Right ventricle myocardium superior (tissue), 1 donor: ENCODE results near the gene MRFAP1L1. TPM values are rescaled to one million over a fixed set of nuclear protein-coding genes. Genes with fewer than 3 reads are reported as not detected.
"Not testable (repeated sequence)": the region's sequence is repeated elsewhere in the genome, so short reads cannot be mapped to it uniquely, and the experiment has no call there.

Experiments
- ATAC-seq: fragments of 200-7000 bp; cut with Tn5 transposase; one replicate; pipeline ENCODE4 v1.9.1; 2020; ENCODE audit warnings: mild to moderate bottlenecking; ENCODE audit not compliant: poor library complexity
- DNase-seq: peaks from one replicate; pipeline ENCODE4 v3.0.0-alpha.2; 2020
- intact Hi-C: fragments of 100-400 bp; cut with DNase I; formaldehyde crosslinking; loops from one replicate; pipeline ENCODE4 v1.11.2; 2022
- total RNA-seq: library from RNA; stranded (reverse); fragmentation: NEBNext Ultra II Directional; extraction: Animal tissue kit (Norgen Biotek cat#: 25700); gene quantifications from one replicate; pipeline ENCODE4 v1.2.1, GENCODE V29; 2021
- donor health status: DM: no; HTN: yes; CAD: no; lungs with severe emphysema.

The MRFAP1L1 gene
- total RNA-seq, 1 donor from 2014 or later, result 39.7 TPM

- ATAC-seq (peak; percentile 3), DNase-seq (peak; percentile 46)
- intact Hi-C loops, result no loop called here
Observed at GRCh38 chr4:6674500-6675149, 35.0 kb downstream of the MRFAP1L1 start.

GRCh38 chr4:6673660-6674499, 35.8 kb downstream of the MRFAP1L1 start:
- intact Hi-C loops, result no loop called here
- peak; percentile 95 for DNase-seq
- peak; percentile 97 for ATAC-seq

GRCh38 chr4:6673191-6673659, 36.4 kb downstream of the MRFAP1L1 start:
- intact Hi-C loops, result not testable (repeated sequence)
- ATAC-seq (peak; percentile 42), DNase-seq (peak; percentile 46)

GRCh38 chr4:6672541-6673190, 37.0 kb downstream of the MRFAP1L1 start:
- DNase-seq, result peak; percentile 43
- ATAC-seq, intact Hi-C loops: not testable (repeated sequence)

- intact Hi-C loops, result no loop called here
- DNase-seq, result no peak
- no peak for ATAC-seq
Observed at GRCh38 chr4:6672131-6672530, 37.5 kb downstream of the MRFAP1L1 start.

GRCh38 chr4:6671648-6672047, 38.0 kb downstream of the MRFAP1L1 start:
- intact Hi-C loops, result no loop called here
- ATAC-seq (no peak), DNase-seq (no peak)

- intact Hi-C loops, result no loop called here
- DNase-seq (no peak), ATAC-seq (no peak)
Observed at GRCh38 chr4:6668391-6668790, 41.3 kb downstream of the MRFAP1L1 start.

- DNase-seq, result no peak
- intact Hi-C loops, result no loop called here
- ATAC-seq, result no peak
Observed at GRCh38 chr4:6665320-6665654, 44.4 kb downstream of the MRFAP1L1 start.

GRCh38 chr4:6663596-6664393, 45.9 kb downstream of the MRFAP1L1 start:
- DNase-seq, result no peak
- intact Hi-C loops, result no loop called here
- peak; percentile 38 for ATAC-seq

- DNase-seq (no peak), ATAC-seq (no peak)
- intact Hi-C loops, result no loop called here
Observed at GRCh38 chr4:6662591-6662990, 47.1 kb downstream of the MRFAP1L1 start.

GRCh38 chr4:6660430-6660829, 49.2 kb downstream of the MRFAP1L1 start:
- intact Hi-C loops, result no loop called here
- DNase-seq (no peak), ATAC-seq (no peak)

GRCh38 chr4:6659897-6660296, 49.8 kb downstream of the MRFAP1L1 start:
- intact Hi-C loops, result no loop called here
- ATAC-seq, result no peak
- DNase-seq, result no peak

- ATAC-seq (peak; percentile 85), DNase-seq (peak; percentile 70)
- intact Hi-C loops, result no loop called here
Observed at GRCh38 chr4:6658597-6659075, 51.0 kb downstream of the MRFAP1L1 start.

GRCh38 chr4:6658209-6658595, 51.5 kb downstream of the MRFAP1L1 start:
- DNase-seq (no peak), ATAC-seq (peak; percentile 31)
- intact Hi-C loops, result no loop called here

Other genes with a start within 250 kb of the MRFAP1L1 start
- gene PPP2R2C, start 237.3 kb downstream of the MRFAP1L1 start, total RNA-seq, result 8.1 TPM
- gene MAN2B2, start 134.7 kb downstream of the MRFAP1L1 start, total RNA-seq, result 17.3 TPM
- gene MRFAP1, start 69.2 kb downstream of the MRFAP1L1 start, total RNA-seq, result 219 TPM
- not detected for gene S100P, start 16.0 kb downstream of the MRFAP1L1 start, total RNA-seq
- 6.0 TPM for gene BLOC1S4, start 6.3 kb upstream of the MRFAP1L1 start, total RNA-seq
- gene KIAA0232, start 72.9 kb upstream of the MRFAP1L1 start, total RNA-seq, result 75.0 TPM
- 33.1 TPM for gene TBC1D14, start 200.0 kb upstream of the MRFAP1L1 start, total RNA-seq